Measurements from ENCODE around the gene GABRG3. TPM values are rescaled to one million over a fixed set of nuclear protein-coding genes. Genes with fewer than 3 reads are reported as not detected.

GABRG3 gene
- polyA plus RNA-seq, 1 experiment, result not detected

DNA sequence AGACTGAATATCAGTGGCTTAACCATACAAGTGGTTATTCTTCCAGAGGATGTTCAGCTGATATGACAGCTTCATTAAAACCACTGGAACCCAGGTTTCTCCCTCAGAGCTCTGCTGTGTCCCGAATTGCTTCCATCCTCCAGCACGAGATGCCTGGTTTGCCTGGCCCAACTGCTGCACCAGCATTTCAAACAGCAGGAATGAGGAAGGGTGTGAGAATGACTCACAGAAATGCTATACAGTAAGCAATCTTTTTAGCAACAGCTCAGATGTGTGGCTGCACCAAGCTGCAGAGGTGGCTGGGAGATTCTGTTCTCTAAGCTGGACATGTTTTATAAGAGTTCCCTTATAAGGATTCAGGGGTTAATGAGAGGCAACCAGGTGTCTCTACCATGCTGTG lies 271.0 kb downstream of the GABRG3 start:
- TF ChIP-seq CTCF (IDR thresholded peaks at IDR 0.05; ENCODE audit: low read depth, low read length), result no peak
- H3K4me3 ChIP-seq (ENCODE audit: low read depth, low read length), result no peak overlapping the region

GRCh38 chr15:27244047-27244446 lies 273.1 kb downstream of the GABRG3 start:
- Histone ChIP-seq H3K27ac (ENCODE audit: low read depth, low read length) (no peak overlapping the region), H3K4me3 (ENCODE audit: low read depth, low read length) (no peak overlapping the region), H3K9me3 (ENCODE audit: control insufficient read depth, insufficient read depth, low read length) (peaks cover 4% of the 10 kb centered on the region), H3K27me3 (ENCODE audit: control insufficient read depth, insufficient read depth, low read length) (no peaks in the 10 kb centered on the region)
- no peak for DNase-seq (ENCODE audit: low read depth, low spot score)
- no peak for TF ChIP-seq CTCF (IDR thresholded peaks at IDR 0.05; ENCODE audit: low read depth, low read length)
- ChIA-PET CTCF (no interaction called here), POLR2A (no interaction called here)

More for the DNA sequence above, 271.0 kb downstream of the GABRG3 start:
- no peak for DNase-seq (ENCODE audit: low read depth, low spot score)
- Histone ChIP-seq H3K9me3 (ENCODE audit: control insufficient read depth, insufficient read depth, low read length) (peaks cover 5% of the 10 kb centered on the region; the same call in 1 of the 2 replicates), H3K27me3 (ENCODE audit: control insufficient read depth, insufficient read depth, low read length) (no peaks in the 10 kb centered on the region), H3K27ac (ENCODE audit: low read depth, low read length) (no peak overlapping the region)
- ChIA-PET POLR2A (no interaction called here), CTCF (no interaction called here)

GRCh38 chr15:27248251-27248650 lies 277.3 kb downstream of the GABRG3 start:
- ChIA-PET POLR2A (no interaction called here), CTCF (no interaction called here)
- no peak for DNase-seq (ENCODE audit: low read depth, low spot score)
- TF ChIP-seq CTCF (IDR thresholded peaks at IDR 0.05; ENCODE audit: low read depth, low read length), result no peak
- peaks cover 22% of the 10 kb centered on the region for H3K9me3 ChIP-seq (ENCODE audit: control insufficient read depth, insufficient read depth, low read length)
- H3K27me3 ChIP-seq (ENCODE audit: control insufficient read depth, insufficient read depth, low read length), result no peaks in the 10 kb centered on the region
- H3K27ac ChIP-seq (ENCODE audit: low read depth, low read length), result no peak overlapping the region
- no peak overlapping the region for H3K4me3 ChIP-seq (ENCODE audit: low read depth, low read length)

- H3K27me3 ChIP-seq (ENCODE audit: control insufficient read depth, insufficient read depth, low read length), result no peaks in the 10 kb centered on the region
- no peak for DNase-seq (ENCODE audit: low read depth, low spot score)
- no peak overlapping the region for H3K4me3 ChIP-seq (ENCODE audit: low read depth, low read length)
- no peak for TF ChIP-seq CTCF (IDR thresholded peaks at IDR 0.05; ENCODE audit: low read depth, low read length)
- peaks cover 22% of the 10 kb centered on the region for H3K9me3 ChIP-seq (ENCODE audit: control insufficient read depth, insufficient read depth, low read length)
- CTCF ChIA-PET, result no interaction called here
- H3K27ac ChIP-seq (ENCODE audit: low read depth, low read length), result no peak overlapping the region
- POLR2A ChIA-PET, result no interaction called here
Observed at GRCh38 chr15:27249046-27249759, 278.2 kb downstream of the GABRG3 start.

DNA sequence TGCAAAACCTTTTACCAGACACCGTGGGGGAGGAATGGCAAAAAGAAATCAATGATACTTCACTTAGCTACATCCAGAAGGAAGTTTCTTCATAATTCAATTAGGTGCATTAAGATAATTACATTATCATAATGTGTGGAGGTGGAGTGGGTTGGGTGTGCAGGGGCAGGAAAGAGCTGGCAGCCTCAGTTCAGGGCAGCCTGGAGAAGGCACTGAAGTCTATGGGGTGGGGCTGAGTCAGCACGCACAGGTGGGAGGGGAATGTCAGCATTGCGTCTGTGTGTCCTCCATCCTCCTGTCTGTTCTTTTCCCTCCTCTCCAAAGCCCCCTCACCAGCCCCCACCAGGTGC lies 278.8 kb downstream of the GABRG3 start:
- H3K4me3 ChIP-seq (ENCODE audit: low read depth, low read length), result no peak overlapping the region
- ChIA-PET POLR2A (no interaction called here), CTCF (no interaction called here)
- H3K27me3 ChIP-seq (ENCODE audit: control insufficient read depth, insufficient read depth, low read length), result no peaks in the 10 kb centered on the region
- H3K9me3 ChIP-seq (ENCODE audit: control insufficient read depth, insufficient read depth, low read length), result peaks cover 22% of the 10 kb centered on the region
- no peak for TF ChIP-seq CTCF (IDR thresholded peaks at IDR 0.05; ENCODE audit: low read depth, low read length)
- DNase-seq (ENCODE audit: low read depth, low spot score), result no peak
- H3K27ac ChIP-seq (ENCODE audit: low read depth, low read length), result no peak overlapping the region

Data from AG04450 (cell line).